ENCODE results near the gene CRB3. TPM values are rescaled to one million over a fixed set of nuclear protein-coding genes. Genes with fewer than 3 reads are reported as not detected.

Gene CRB3
- total RNA-seq, 2 experiments from 2014 or later, result 7.9 to 9.4 TPM

DNA sequence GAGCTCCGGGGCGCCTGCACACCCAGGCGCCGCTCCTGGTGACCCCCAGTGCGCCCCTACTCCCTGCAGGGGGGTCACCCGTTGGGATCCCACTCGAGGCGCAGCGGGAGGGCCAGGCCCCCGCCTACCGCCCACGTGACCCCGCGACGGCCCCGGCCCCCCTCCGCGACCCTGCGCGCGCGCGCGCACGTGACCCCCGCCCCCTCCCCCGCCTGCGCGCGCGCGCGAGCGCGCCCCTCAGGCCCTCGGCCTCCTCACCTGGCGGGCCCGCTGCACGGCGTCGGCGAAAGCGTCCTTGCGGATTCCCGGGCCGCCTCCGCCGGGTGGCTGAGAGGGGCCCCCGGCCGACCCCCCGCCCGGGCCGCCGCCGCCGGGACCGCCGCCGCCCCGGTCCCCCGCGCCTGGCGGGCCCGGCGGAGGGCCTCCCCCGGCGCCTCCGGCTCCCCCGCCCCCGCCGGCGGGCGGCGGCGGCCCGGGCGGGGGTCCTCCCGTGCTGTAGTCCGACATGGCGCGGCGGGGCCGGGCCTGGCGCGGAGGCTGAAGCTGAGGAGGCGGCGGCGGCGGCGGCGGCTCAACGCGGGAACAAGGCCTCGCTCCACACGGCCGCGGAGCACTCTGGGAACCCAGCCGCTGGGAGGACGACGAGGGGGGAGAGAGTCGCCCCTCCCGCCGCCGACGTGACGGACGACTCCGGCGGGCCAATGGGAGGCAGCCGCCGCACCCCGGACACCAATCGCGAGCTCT lies 39.7 kb upstream of the CRB3 start, which contains the start of gene KHSRP:
TSS of gene KHSRP (minus strand) at position 617 of the 744 bp plus-strand sequence. CDS start at position 507, 110 bp downstream.
- CTCF ChIA-PET, result no interaction called here
- TF ChIP-seq, protein P1, sequence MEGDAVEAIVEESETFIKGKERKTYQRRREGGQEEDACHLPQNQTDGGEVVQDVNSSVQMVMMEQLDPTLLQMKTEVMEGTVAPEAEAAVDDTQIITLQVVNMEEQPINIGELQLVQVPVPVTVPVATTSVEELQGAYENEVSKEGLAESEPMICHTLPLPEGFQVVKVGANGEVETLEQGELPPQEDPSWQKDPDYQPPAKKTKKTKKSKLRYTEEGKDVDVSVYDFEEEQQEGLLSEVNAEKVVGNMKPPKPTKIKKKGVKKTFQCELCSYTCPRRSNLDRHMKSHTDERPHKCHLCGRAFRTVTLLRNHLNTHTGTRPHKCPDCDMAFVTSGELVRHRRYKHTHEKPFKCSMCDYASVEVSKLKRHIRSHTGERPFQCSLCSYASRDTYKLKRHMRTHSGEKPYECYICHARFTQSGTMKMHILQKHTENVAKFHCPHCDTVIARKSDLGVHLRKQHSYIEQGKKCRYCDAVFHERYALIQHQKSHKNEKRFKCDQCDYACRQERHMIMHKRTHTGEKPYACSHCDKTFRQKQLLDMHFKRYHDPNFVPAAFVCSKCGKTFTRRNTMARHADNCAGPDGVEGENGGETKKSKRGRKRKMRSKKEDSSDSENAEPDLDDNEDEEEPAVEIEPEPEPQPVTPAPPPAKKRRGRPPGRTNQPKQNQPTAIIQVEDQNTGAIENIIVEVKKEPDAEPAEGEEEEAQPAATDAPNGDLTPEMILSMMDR (IDR thresholded peaks at IDR 0.05), result no peak
- H3K4me1 ChIP-seq (ENCODE audit: insufficient read depth, low read length), result peaks cover 44% of the 10 kb centered on the region
- H3K27me3 Mint-ChIP-seq, result no peaks in the 10 kb centered on the region
- H3K9me3 Mint-ChIP-seq, result no peaks in the 10 kb centered on the region
- DNase-seq, result peak in 9 of 14 experiments; percentile 9 to 71 (median 24)
- H3K4me1 Mint-ChIP-seq (ENCODE audit: low read depth), result peaks cover 32% of the 10 kb centered on the region
- peak within 1 kb of the TSS; percentile 75 to 87 for H3K27ac ChIP-seq (ENCODE audit: low read depth in 1 of 2, low read length in 2 of 2)
- H3K27ac Mint-ChIP-seq, result peak within 1 kb of the TSS; percentile 89
- peak within 1 kb of the TSS; percentile 80 for H3K4me3 ChIP-seq (ENCODE audit: low read length)
- POLR2A ChIA-PET, result interaction anchor here (0.6 to 3.6 kb wide), 20 partner anchors 12 to 1519 kb away, joined by 3 to 53 read pairs (median 4); partner anchors contain the start of genes ALKBH7, CLPP, DENND1C and GPR108
- intact Hi-C loops (cut with DNase I, micrococcal nuclease), result loop anchor here (1.0 to 2.0 kb wide), 3 partner anchors 31 to 80 kb away; partner anchors contain the start of genes ALKBH7 (in 1 of the 2) and GTF2F1 (in 1 of the 2)
- peaks cover 0 to 6% of the 10 kb centered on the region in 2 experiments for H3K9me3 ChIP-seq (ENCODE audit: control insufficient read depth in 1 of 2, insufficient read depth in 1 of 2, low read length in 2 of 2)
- peaks cover 41% of the 10 kb centered on the region for H3K36me3 Mint-ChIP-seq (ENCODE audit: low read depth)
- H3K36me3 ChIP-seq (ENCODE audit: insufficient read depth, low read length), result peaks cover 31% of the 10 kb centered on the region
- ATAC-seq (ENCODE audit: poor library complexity), result no peak
- H3K27me3 ChIP-seq (ENCODE audit: control insufficient read depth in 1 of 2, insufficient read depth in 2 of 2, low read length in 2 of 2), result no peaks in the 10 kb centered on the region
- H3K4me3 Mint-ChIP-seq, result peak within 1 kb of the TSS; percentile 91

DNA sequence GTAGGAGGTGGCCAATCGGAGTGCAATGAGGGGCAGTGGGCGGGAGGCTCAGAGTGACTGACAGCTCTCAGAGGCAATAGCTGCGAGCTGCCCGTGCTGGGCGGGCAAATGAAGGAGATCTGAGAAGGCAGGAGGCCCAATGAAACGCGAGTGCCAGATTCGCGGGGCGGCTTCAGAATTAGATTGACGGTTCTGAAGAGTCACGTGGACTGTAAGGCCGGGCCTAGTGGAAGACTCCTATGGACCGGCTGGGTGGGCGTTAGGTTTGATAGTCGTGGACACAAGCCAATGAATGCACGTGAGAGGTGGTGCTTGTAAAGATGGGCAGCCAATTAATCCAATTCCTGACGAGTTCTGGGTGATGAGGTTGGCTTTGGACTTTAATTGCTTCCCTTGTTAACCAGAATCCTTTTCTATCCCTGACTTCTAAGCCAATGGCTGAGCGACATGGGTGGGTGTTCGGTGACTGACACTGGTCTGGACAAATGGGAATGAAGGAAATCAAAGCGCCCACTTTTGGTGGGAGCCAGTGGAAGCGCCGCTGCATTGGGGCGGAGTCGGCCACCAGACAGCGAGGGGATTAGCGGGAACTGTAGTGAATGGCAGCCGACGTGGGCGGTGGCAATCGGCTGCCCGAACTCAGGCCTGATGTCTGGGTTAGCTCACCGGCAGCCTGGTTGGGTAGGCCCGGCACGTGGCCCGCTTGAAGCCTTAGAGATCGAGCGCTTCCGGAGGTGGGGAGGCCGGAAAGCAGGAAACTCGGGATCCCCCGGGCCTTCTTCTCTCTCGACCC lies 38.9 kb upstream of the CRB3 start:
- Mint-ChIP-seq H3K4me3 (peak overlapping the region; percentile 90), H3K9me3 (no peaks in the 10 kb centered on the region), H3K4me1 (ENCODE audit: low read depth) (peaks cover 37% of the 10 kb centered on the region), H3K27me3 (no peaks in the 10 kb centered on the region), H3K36me3 (ENCODE audit: low read depth) (peaks cover 34% of the 10 kb centered on the region), H3K27ac (peak overlapping the region; percentile 81)
- Histone ChIP-seq H3K27me3 (ENCODE audit: control insufficient read depth in 1 of 2, insufficient read depth in 2 of 2, low read length in 2 of 2) (no peaks in the 10 kb centered on the region), H3K27ac (ENCODE audit: low read depth in 1 of 2, low read length in 2 of 2) (peak overlapping the region; percentile 75 to 87), H3K9me3 (ENCODE audit: control insufficient read depth in 1 of 2, insufficient read depth in 1 of 2, low read length in 2 of 2) (peaks cover 0 to 6% of the 10 kb centered on the region in 2 experiments), H3K4me3 (ENCODE audit: low read length) (peak overlapping the region; percentile 46), H3K4me1 (ENCODE audit: insufficient read depth, low read length) (peaks cover 48% of the 10 kb centered on the region), H3K36me3 (ENCODE audit: insufficient read depth, low read length) (peaks cover 23% of the 10 kb centered on the region)
- DNase-seq, result peak; percentile 96 to 100 (median 98)
- TF ChIP-seq, protein P1 (IDR thresholded peaks at IDR 0.05), result no peak
- intact Hi-C loops (cut with DNase I, micrococcal nuclease), result loop anchor here (1.0 to 2.0 kb wide), 5 partner anchors 32 to 79 kb away; partner anchors contain the start of genes ALKBH7 (in 2 of the 2) and GTF2F1 (in 2 of the 2)
- peak; percentile 83 for ATAC-seq (ENCODE audit: poor library complexity)
- ChIA-PET POLR2A (interaction anchor here (0.6 to 3.6 kb wide), 21 partner anchors 13 to 1518 kb away, joined by 3 to 53 read pairs (median 4); partner anchors contain the start of genes ALKBH7, CLPP, DENND1C and GPR108), CTCF (no interaction called here)

All from CD4-positive, alpha-beta T cell (primary cell).